ENCODE measurements around the gene RAB15. TPM values are rescaled to one million over a fixed set of nuclear protein-coding genes. Genes with fewer than 3 reads are reported as not detected.
"Not testable (repeated sequence)": the region's sequence is repeated elsewhere in the genome, so short reads cannot be mapped to it uniquely, and the experiment has no call there.

RAB15 gene
- total RNA-seq, 4 donors from 2014 or later: 9.6 to 17.0 (median 15.1) TPM

DNA sequence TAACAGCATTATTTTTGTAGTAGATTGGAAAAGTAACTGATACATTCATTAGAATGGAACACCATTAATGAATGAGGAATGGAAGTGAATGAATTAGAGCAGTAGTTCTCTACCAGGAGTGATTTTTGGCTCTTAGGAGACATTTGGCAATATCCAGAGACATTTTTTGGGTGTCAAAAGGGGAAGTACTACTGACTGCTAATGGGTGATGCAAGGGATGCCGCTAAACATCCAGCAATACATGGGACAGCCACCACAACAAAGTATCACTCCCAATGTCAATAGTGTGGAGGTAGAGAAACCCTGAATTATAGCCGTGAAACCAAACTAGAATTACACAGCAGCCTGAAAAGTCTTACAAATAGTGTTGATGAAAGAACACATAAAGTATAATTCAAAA lies 56.3 kb downstream of the RAB15 start:
- H3K27me3 ChIP-seq: no peaks in the 10 kb centered on the region
- H3K27ac ChIP-seq: no peak overlapping the region
- DNase-seq (ENCODE audit: low spot score in 2 of 2): no peak
- no peak for TF ChIP-seq EP300 (IDR thresholded peaks at IDR 0.05)
- TF ChIP-seq, protein P1, sequence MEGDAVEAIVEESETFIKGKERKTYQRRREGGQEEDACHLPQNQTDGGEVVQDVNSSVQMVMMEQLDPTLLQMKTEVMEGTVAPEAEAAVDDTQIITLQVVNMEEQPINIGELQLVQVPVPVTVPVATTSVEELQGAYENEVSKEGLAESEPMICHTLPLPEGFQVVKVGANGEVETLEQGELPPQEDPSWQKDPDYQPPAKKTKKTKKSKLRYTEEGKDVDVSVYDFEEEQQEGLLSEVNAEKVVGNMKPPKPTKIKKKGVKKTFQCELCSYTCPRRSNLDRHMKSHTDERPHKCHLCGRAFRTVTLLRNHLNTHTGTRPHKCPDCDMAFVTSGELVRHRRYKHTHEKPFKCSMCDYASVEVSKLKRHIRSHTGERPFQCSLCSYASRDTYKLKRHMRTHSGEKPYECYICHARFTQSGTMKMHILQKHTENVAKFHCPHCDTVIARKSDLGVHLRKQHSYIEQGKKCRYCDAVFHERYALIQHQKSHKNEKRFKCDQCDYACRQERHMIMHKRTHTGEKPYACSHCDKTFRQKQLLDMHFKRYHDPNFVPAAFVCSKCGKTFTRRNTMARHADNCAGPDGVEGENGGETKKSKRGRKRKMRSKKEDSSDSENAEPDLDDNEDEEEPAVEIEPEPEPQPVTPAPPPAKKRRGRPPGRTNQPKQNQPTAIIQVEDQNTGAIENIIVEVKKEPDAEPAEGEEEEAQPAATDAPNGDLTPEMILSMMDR (IDR thresholded peaks at IDR 0.05): no peak
- TF ChIP-seq POLR2AphosphoS5 (IDR thresholded peaks at IDR 0.05): no peak
- no peak for TF ChIP-seq POLR2A (IDR thresholded peaks at IDR 0.05)
- peaks cover 26% of the 10 kb centered on the region for H3K4me1 ChIP-seq
- H3K36me3 ChIP-seq: no peaks in the 10 kb centered on the region
- no peaks in the 10 kb centered on the region for H3K9me3 ChIP-seq
- no peak overlapping the region for H3K4me3 ChIP-seq
- 84% methylated on average over 2 of the region's 2 CpGs for WGBS

DNA sequence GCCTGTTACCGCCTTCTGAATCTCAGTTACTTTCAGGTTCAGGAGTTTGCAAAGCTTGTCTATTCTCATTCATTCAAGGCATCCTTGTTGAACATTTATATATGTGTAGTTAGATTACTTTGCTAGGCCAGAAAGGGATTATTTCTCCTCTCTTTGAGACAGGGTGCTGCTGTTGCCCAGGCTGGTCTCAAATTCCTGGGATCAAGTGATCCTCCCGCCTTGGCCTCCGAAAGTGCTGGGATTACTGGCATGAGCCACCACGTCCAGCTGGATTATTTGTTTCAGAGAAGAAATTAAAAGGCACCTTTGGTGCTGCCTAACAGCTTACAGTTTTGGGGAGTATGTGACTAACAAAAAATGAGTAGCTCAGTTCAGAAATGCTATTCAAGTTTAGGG lies 57.1 kb downstream of the RAB15 start:
- no peak for DNase-seq (ENCODE audit: low spot score in 2 of 2)
- peaks cover 26% of the 10 kb centered on the region for H3K4me1 ChIP-seq
- no peaks in the 10 kb centered on the region for H3K9me3 ChIP-seq
- H3K4me3 ChIP-seq: peak overlapping the region; percentile 99
- H3K27me3 ChIP-seq: no peaks in the 10 kb centered on the region
- no peaks in the 10 kb centered on the region for H3K36me3 ChIP-seq
- TF ChIP-seq EP300 (IDR thresholded peaks at IDR 0.05): no peak
- TF ChIP-seq, protein P1 (IDR thresholded peaks at IDR 0.05): no peak
- no peak for TF ChIP-seq POLR2A (IDR thresholded peaks at IDR 0.05)
- no peak for TF ChIP-seq POLR2AphosphoS5 (IDR thresholded peaks at IDR 0.05)
- H3K27ac ChIP-seq: peak overlapping the region; percentile 98
- 19% methylated on average over 4 of the region's 4 CpGs for WGBS

DNA sequence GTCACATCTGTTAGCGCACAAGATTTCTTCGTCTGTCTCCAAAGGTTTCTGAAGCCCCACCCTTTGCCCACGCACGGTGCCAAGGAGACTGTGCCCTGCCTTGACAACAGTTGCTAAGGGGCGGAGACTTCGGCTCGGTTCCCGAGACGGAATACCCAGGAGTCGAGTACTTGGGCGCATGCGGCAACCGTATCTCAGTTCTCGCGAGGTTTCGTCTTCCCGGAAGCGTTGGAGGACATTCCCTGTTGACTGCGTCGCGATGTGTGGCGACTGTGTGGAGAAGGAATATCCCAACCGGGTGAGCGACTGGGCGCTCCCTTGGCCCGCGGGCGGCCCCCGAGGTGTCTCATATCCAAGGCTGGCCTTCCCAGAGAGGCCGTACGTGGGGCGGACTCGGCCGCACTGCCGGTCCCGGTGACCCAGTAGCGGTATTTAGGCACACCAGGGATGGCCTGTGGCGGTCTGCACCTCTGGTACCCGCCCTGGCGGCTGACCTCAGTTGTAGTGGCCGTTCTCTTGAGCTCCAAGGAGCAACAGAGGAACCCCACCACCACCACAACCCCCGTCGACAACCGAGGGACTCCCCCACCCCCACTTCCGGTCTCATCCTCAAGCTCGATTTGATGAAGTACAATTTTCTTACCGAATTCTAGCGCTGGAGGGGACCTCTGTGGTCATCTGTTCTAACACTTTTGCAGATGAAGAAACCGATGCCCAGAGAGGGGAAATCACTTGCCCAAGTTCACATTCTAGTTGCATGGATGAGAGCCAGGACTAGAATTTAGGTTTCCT lies 57.7 kb downstream of the RAB15 start, which contains the start of gene CHURC1:
Gene CHURC1 (plus strand): TSS at position 219 of the 792 bp plus-strand sequence. CDS start 41 bp downstream, at position 260.
- Histone ChIP-seq H3K27me3 (no peaks in the 10 kb centered on the region), H3K36me3 (no peaks in the 10 kb centered on the region), H3K4me1 (peaks cover 26% of the 10 kb centered on the region), H3K9me3 (no peaks in the 10 kb centered on the region), H3K4me3 (peak within 1 kb of the TSS; percentile 99), H3K27ac (peak within 1 kb of the TSS; percentile 98)
- peak; percentile 65 to 94 for TF ChIP-seq POLR2A (IDR thresholded peaks at IDR 0.05)
- TF ChIP-seq EP300 (IDR thresholded peaks at IDR 0.05): no peak
- TF ChIP-seq POLR2AphosphoS5 (IDR thresholded peaks at IDR 0.05): peak; percentile 88 to 98 (median 93)
- TF ChIP-seq, protein P1 (IDR thresholded peaks at IDR 0.05): no peak
- peak; percentile 99 to 100 for DNase-seq (ENCODE audit: low spot score in 2 of 2)
- 1% methylated on average over 19 of the region's 49 CpGs for WGBS

DNA sequence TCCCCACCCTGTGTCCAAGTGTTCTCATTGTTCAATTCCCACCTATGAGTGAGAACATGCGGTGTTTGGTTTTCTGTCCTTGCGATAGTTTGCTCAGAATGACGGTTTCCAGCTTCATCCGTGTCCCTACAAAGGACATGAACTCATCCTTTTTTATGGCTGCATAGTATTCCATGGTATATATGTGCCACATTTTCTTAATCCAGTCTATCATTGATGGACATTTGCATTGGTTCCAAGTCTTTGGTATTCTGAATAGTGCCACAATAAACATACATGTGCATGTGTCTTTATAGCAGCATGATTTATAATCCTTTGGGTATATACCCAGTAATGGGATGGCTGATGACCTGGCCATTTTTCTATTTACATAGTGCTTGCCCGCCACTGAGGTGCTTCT lies 58.7 kb downstream of the RAB15 start:
- H3K4me1 ChIP-seq: peaks cover 26% of the 10 kb centered on the region
- peak overlapping the region; percentile 98 for H3K27ac ChIP-seq
- not testable (repeated sequence) for H3K27me3 ChIP-seq; DNase-seq (ENCODE audit: low spot score in 2 of 2); H3K4me3 ChIP-seq; H3K36me3 ChIP-seq; H3K9me3 ChIP-seq
- WGBS: 77% methylated on average over 5 of the region's 5 CpGs

DNA sequence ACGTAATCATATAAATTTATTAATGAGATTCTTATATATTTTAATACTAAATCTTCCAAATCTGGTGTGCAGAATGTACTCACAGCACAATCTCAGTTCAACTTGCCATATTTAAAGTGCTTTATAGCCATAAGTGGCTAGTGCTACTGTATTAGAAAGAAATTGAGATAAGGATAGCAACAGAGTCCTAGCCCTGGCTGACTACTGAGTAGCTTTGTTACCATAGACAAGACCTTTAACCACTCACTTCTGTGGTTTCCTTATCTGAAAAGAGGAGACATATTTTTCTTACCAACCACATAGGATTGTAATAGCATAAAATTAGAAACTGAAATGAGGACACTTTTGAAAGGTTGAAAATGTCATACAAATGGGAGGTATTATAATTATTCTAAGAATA lies 59.9 kb downstream of the RAB15 start:
- H3K4me3 ChIP-seq: no peak overlapping the region
- no peak overlapping the region for H3K27ac ChIP-seq
- no peaks in the 10 kb centered on the region for H3K27me3 ChIP-seq
- TF ChIP-seq EP300 (IDR thresholded peaks at IDR 0.05) (no peak), POLR2AphosphoS5 (IDR thresholded peaks at IDR 0.05) (no peak), POLR2A (IDR thresholded peaks at IDR 0.05) (no peak)
- TF ChIP-seq, protein P1 (IDR thresholded peaks at IDR 0.05): no peak
- peaks cover 23% of the 10 kb centered on the region for H3K4me1 ChIP-seq
- no peaks in the 10 kb centered on the region for H3K9me3 ChIP-seq
- 96% methylated on average over 1 of the region's 1 CpG for WGBS
- no peaks in the 10 kb centered on the region for H3K36me3 ChIP-seq
- no peak for DNase-seq (ENCODE audit: low spot score in 2 of 2)

Data from suprapubic skin (tissue), 4 donors.